SU-DHL-6 (cell line): ENCODE measurements around the gene PTPRN2.

Experiments
- H2AFZ ChIP-seq: fragments of 200-600 bp; sonication (generic); 2 replicates; pipeline ENCODE4 v1.6.1; 2014; ENCODE audit warnings: low read depth, mild to moderate bottlenecking, moderate library complexity, mixed read lengths, antibody characterized with exemption, low read length; ENCODE audit not compliant: severe bottlenecking
- H3F3A ChIP-seq: fragments of 200-600 bp; shearing (Covaris generic); 2 replicates; pipeline ENCODE4 v1.6.0; 2016; ENCODE audit warnings: antibody characterized with exemption, mild to moderate bottlenecking; ENCODE audit not compliant: insufficient read depth
- H3K27ac ChIP-seq: fragments of 200-600 bp; sonication (generic); 2 replicates; pipeline ENCODE4 v1.5.1; 2016; ENCODE audit warnings: low read depth, mild to moderate bottlenecking, low read length, moderate library complexity, mixed read lengths
- H3K27me3 ChIP-seq: fragments of 200-600 bp; sonication (generic), shearing (Covaris generic); 2 replicates; pipeline ENCODE4 v1.6.0; 2014; ENCODE audit warnings: mild to moderate bottlenecking, low read length
- H3K36me3 ChIP-seq: fragments of 200-600 bp; sonication (generic); 2 replicates; pipeline ENCODE4 v1.6.1; 2014; ENCODE audit warnings: mild to moderate bottlenecking, low read length, mixed read lengths
- H3K4me2 ChIP-seq: fragments of 300-600, 200-600 bp; shearing (Covaris generic), sonication (generic); 2 replicates; pipeline ENCODE4 v1.6.0; 2014; ENCODE audit warnings: low read length, low read depth, mild to moderate bottlenecking; ENCODE audit not compliant: poor library complexity, severe bottlenecking
- H3K4me3 ChIP-seq: fragments of 200-600 bp; sonication (generic); 2 replicates; pipeline ENCODE4 v1.5.1; 2014; ENCODE audit warnings: antibody characterized with exemption, low read length, mild to moderate bottlenecking, mixed read lengths; ENCODE audit not compliant: insufficient read depth, poor library complexity, severe bottlenecking
- H3K79me2 ChIP-seq: fragments of 200-600 bp; sonication (generic); 2 replicates; pipeline ENCODE4 v1.6.1; 2014; ENCODE audit warnings: mild to moderate bottlenecking, low read length, moderate library complexity; ENCODE audit not compliant: insufficient read depth
- H3K9ac ChIP-seq: fragments of 200-600 bp; sonication (generic); 2 replicates; pipeline ENCODE4 v1.7.0; 2014; ENCODE audit warnings: mild to moderate bottlenecking, low read length
- H3K9me2 ChIP-seq: fragments of 200-600 bp; sonication (generic); replicated peaks from 2 replicates; pipeline ENCODE4 v1.6.1; 2014; ENCODE audit warnings: low read length; ENCODE audit not compliant: insufficient read depth
- H3K9me3 ChIP-seq: fragments of 200-600 bp; sonication (generic); 2 replicates; pipeline ENCODE4 v1.6.1; 2014; ENCODE audit warnings: low read length, mixed read lengths; ENCODE audit not compliant: insufficient read depth
- H4K20me1 ChIP-seq: fragments of 200-600 bp; sonication (generic); 2 replicates; pipeline ENCODE4 v1.6.1; 2014; ENCODE audit warnings: low read depth, mild to moderate bottlenecking, antibody characterized with exemption, low read length, moderate library complexity, mixed read lengths
- EZH2phosphoT487 ChIP-seq: fragments of 200-600 bp; sonication (generic), shearing (Covaris generic); conservative IDR thresholded peaks from 2 replicates; pipeline ENCODE4 v1.6.1; 2018; ENCODE audit warnings: mild to moderate bottlenecking, antibody characterized with exemption, low read length, moderate library complexity, mixed read lengths
- TF ChIP-seq, protein P1 (sequence below): fragments of 200-600 bp; sonication (generic); IDR thresholded peaks from one replicate; pipeline ENCODE4 v1.5.1; 2017; ENCODE audit warnings: antibody characterized with exemption, mild to moderate bottlenecking, low read length, moderate library complexity; ENCODE audit not compliant: insufficient read depth, poor library complexity, severe bottlenecking

The PTPRN2 gene

DNA sequence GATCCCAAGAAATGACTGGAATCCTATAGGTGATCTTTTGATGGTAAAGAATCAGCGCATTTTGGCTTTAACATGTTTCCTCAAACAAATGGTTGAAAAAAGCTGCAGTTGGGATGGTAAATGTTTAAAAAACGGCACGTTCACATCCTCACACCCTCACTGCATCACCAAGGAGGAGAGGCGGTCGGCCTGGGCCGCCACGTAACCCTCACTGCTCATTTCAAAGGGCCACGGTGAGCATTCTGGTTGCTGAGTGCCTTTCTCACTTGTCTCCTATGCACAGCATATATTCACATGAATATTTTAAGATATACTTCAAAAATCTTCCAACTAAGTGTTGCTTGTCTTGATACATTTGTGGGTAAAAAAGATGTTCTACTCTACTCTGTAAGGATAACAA is 1017.7 kb downstream of the PTPRN2 start:
- TF ChIP-seq, protein P1, sequence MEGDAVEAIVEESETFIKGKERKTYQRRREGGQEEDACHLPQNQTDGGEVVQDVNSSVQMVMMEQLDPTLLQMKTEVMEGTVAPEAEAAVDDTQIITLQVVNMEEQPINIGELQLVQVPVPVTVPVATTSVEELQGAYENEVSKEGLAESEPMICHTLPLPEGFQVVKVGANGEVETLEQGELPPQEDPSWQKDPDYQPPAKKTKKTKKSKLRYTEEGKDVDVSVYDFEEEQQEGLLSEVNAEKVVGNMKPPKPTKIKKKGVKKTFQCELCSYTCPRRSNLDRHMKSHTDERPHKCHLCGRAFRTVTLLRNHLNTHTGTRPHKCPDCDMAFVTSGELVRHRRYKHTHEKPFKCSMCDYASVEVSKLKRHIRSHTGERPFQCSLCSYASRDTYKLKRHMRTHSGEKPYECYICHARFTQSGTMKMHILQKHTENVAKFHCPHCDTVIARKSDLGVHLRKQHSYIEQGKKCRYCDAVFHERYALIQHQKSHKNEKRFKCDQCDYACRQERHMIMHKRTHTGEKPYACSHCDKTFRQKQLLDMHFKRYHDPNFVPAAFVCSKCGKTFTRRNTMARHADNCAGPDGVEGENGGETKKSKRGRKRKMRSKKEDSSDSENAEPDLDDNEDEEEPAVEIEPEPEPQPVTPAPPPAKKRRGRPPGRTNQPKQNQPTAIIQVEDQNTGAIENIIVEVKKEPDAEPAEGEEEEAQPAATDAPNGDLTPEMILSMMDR, result no peak
- TF ChIP-seq EZH2phosphoT487, result no peak
- Histone ChIP-seq H3F3A (no peaks in the 10 kb centered on the region), H3K79me2 (no peaks in the 10 kb centered on the region), H3K36me3 (no peaks in the 10 kb centered on the region), H3K9ac (no peak overlapping the region), H3K27me3 (no peaks in the 10 kb centered on the region), H3K4me2 (no peak overlapping the region), H3K4me3 (no peak overlapping the region), H3K9me2 (no peaks in the 10 kb centered on the region), H2AFZ (no peak overlapping the region), H3K27ac (no peak overlapping the region), H3K9me3 (no peaks in the 10 kb centered on the region), H4K20me1 (no peaks in the 10 kb centered on the region)

GRCh38 chr7:157568770-157569584 is 1018.6 kb downstream of the PTPRN2 start:
- Histone ChIP-seq H3K9me2 (no peaks in the 10 kb centered on the region), H3K4me3 (no peak overlapping the region), H3K79me2 (no peaks in the 10 kb centered on the region), H3K9me3 (no peaks in the 10 kb centered on the region), H3K4me2 (no peak overlapping the region), H3K36me3 (no peaks in the 10 kb centered on the region), H4K20me1 (no peaks in the 10 kb centered on the region), H3K9ac (no peak overlapping the region), H3K27ac (no peak overlapping the region), H3K27me3 (no peaks in the 10 kb centered on the region), H2AFZ (no peak overlapping the region), H3F3A (no peaks in the 10 kb centered on the region)
- TF ChIP-seq, protein P1, result no peak
- no peak for TF ChIP-seq EZH2phosphoT487

- Histone ChIP-seq H3K9ac (no peak overlapping the region), H3K36me3 (no peaks in the 10 kb centered on the region), H2AFZ (no peak overlapping the region), H3K4me3 (no peak overlapping the region), H4K20me1 (no peaks in the 10 kb centered on the region), H3K9me2 (no peaks in the 10 kb centered on the region), H3K27me3 (no peaks in the 10 kb centered on the region), H3K9me3 (no peaks in the 10 kb centered on the region), H3K79me2 (no peaks in the 10 kb centered on the region), H3F3A (no peaks in the 10 kb centered on the region), H3K27ac (no peak overlapping the region), H3K4me2 (no peak overlapping the region)
- TF ChIP-seq EZH2phosphoT487, result no peak
- TF ChIP-seq, protein P1, result no peak
Observed at GRCh38 chr7:157568106-157568769, 1019.4 kb downstream of the PTPRN2 start.
